GM18907 (cell line): ENCODE results near the gene TRAIP.
"Not testable (repeated sequence)": the region's sequence is repeated elsewhere in the genome, so short reads cannot be mapped to it uniquely, and the experiment has no call there.

Source experiments
- ATAC-seq: cut with Tn5 transposase; IDR thresholded peaks from one replicate; pipeline ENCODE4 v1.9.1; 2021; ENCODE audit warnings: mild to moderate bottlenecking, moderate library complexity; ENCODE audit not compliant: unreplicated experiment

The TRAIP gene

DNA sequence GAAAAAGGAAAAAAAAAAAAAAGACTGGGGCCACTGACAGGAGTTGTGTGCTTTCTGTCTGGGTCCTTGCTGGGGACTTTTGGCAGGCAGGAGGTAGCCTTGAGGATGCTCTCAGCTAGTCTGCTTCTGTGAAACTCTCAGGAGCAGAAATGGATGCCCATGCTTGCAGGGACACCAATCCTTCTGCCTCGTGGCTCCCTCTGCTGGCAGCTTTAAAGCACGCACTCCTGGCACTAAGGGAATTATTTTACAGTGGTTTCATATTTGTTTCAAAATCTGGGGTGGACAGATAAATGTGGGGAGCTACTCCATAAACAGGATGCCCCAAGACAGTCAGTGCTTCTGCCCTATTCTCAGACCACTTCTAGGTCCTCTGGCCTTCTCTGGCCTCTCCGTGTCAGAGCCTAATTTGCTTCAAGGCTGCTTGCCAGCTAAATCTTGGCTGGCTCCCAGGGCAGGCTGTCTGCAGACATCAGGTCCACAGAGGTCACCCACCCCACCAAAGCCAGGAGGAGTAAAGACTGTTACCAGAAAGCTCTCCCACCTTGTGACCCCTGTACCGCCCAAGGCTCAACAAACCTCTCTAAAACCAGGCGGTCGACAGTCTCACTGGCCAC is 17.1 kb downstream of the TRAIP start:
- no peak for ATAC-seq

DNA sequence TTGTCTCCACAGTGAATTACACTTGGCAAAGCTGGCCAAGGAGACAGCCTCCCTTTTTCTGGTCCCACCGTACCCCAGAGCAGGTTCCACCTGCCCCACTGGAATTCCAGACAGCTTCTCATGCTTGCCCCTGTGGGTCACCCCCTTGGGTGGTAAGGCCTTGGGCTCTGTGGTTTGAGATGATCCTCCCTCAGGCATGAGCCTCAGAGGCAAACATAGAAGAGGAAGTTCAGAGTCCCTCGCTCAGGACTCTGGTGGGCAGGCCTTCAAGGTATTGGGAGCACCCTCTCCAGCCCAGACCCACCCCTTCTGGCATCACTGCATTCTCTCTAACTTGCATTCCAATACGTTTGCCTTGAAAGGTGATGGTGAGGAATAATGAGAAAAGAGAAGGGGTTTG is 25.0 kb downstream of the TRAIP start:
- no peak for ATAC-seq

DNA sequence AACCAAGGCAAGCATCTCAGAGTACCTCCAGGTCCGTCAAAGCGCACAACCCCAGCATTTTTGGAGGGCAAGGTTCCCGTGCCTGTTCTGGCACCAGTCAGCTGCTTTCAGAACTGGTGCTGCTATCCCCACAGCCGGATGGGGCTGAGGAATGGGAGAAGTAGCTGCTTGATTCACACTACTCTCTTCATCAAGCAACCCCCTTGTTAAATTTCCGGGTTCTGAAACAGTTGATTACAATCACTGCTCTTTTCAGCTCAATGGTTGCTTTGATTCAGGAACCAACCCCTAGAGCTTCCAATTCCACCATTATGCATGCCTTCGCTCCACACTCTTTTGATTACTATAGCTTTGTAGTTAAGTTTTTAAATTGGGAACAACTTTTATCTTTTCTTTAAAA is 30.3 kb downstream of the TRAIP start:
- no peak for ATAC-seq

DNA sequence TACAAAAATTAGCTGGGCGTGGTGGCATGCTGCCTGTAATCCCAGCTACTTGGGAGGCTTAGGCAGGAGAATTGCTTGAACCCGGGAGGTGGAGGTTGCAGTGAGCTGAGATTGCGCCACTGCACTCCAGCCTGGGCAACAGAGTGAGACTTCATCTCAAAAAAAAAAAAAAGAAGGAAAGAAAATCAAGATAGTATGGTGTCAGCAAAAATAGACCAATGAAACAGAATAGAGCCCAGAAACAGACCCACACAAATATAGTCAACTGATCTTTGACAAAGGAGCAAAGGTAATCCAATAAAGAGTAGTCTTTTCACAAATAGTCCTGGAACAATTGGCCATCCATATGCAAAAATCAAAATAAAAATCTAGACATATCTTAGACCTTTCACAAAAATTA is 33.2 kb downstream of the TRAIP start:
- not testable (repeated sequence) for ATAC-seq

DNA sequence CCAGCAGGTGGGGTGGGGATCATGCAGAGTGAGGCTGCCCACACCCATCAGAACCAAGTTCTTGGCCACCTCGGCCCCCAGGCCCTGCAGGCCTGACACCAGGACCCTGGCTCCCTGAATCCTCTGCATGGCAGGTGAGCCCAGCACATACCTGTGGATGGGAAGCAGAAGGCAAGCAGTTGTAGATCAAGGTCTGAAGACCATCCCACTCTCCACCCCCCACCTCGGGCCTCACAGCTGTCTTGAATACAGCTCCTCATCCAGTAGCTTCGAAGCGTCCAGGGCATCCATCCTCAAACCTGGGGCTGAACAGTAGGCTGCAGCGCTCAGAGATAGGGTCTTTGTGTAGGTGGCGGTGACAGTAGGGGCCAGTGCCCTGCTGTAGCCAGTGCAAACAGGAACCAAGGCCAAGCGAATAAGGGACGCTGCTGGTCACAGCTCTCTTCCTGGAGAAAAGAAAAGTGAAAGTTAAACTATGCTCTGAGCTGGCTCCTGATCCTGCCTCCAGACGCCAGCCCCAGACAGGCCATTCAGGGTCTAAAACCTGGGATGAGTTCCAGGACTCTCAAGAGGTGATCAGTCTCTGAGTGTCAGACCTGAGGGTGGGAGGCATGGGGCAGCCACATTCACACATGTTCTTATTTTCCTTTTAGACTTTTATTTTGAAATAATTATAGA is 42.7 kb downstream of the TRAIP start, which contains the start of gene UBA7:
TSS of gene UBA7 (minus strand) at position 457 of the 678 bp plus-strand sequence. CDS start at position 291, 166 bp downstream.
- no peak for ATAC-seq

DNA sequence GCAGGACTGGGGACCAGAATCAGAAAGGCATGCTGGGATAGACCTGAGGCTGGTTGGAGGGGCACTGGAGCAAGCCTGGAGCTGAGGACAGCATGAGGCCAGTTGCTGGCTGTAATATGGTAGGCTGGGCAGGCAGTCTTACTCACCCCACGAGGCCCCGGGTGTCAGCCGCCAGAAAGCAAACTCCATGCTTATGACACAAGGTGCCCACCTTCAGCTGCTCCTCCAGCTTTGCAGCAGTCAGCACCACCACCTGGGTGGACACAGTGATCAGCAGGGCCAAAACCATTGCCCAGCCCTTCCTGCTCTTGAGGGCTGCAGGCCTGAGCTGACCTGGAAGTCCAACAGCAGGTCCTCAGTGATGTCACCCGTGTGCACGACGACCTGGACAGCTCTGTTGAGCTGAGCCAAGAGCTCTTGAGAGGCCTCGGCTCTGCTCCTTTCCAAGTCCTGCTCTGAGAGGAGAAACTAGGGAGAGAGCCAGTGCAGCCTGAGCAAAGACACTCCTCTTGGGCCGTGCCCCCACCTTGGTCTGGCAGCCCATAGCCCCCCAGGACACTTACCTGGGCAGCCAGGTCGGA is 43.4 kb downstream of the TRAIP start:
- no peak for ATAC-seq

DNA sequence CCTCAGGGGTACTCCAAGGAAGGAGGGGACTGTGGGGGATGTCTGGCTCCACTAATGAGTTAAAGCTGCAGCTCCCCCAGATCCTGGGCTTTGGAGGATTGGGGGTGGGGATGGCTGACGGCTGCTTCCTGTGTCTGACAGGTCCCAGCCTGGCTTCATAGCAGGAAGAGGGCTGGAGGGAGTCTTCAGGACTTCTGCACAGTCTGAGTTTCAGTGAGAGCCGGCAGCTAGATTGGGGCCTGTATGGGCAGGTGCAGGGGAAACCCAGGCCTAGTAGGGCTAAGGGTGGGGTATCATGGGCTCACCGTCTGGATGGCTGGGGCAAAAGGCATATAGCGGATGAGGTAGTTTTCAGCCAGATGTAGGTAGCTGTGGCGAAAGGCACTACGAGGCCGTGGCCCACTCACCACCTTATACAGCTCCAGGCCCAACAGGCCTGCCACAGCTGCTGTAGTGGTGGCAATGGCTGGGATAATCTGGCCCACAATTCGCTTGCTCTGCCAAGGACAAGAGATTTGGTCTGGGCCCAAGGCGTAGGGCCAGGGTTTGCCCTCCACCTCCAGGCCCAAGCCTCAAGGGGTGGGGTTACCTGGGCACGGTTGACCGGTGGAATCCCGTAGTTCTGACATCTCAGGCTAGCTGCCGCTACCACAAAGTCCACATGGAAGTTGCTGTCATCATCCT is 48.8 kb downstream of the TRAIP start:
- no peak for ATAC-seq

DNA sequence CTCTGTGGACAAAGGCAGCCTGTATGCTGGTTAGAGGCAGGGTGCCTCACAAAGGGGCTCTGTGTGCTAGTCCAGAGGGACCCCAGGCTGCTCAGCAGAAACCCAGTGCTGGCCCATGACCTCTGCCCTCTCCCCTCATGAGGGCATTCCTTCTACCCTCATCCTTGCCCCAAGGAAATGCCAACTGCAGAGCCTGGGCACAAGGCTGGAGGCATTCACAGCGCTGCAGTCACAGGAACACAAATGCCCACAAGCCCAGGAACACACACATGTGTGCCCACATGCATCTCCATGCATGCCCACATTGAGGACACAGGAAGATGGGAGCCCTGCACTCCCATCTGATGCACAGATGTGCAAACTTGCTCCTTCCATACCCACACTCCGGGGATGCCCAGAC is 49.5 kb downstream of the TRAIP start:
- ATAC-seq, result no peak

DNA sequence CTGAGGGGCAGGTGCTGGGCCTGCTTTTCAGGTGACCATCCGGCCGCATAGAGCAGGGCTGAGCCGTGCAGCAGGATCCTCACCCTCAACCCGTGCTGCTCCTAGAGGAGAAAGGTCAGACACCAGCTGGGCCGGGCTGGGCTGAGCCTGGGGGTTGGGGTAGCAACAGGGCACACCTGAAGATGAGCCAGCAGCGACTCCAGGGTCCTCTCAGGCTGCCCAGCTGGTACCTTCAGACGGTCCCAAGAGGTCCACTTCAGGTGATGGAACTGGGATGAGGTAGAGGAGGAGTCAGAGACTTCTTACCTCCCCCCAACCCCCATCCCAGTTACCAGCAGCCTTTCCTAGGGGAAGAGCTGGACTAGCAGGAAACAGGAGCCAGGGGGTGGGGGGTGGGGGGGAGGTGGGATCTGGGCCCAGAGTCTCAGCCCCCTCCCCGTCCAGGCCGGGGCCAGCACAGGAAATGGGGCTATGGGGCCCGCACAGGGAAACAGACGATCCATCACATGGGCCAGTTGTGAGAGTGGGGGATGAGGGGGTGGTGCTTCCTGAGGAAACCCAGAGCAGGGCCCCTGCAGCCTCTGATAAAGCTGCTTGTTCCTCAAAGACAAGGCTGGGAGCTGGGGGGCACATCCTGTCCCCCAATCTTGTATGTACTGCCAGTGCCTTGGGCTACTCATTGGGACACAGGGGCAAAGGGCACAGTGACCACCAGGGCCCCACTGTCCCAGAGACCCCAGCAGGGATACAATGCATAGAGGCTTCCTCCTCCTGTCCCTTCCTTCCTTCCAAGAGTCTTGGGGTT is 50.3 kb downstream of the TRAIP start:
- no peak for ATAC-seq

DNA sequence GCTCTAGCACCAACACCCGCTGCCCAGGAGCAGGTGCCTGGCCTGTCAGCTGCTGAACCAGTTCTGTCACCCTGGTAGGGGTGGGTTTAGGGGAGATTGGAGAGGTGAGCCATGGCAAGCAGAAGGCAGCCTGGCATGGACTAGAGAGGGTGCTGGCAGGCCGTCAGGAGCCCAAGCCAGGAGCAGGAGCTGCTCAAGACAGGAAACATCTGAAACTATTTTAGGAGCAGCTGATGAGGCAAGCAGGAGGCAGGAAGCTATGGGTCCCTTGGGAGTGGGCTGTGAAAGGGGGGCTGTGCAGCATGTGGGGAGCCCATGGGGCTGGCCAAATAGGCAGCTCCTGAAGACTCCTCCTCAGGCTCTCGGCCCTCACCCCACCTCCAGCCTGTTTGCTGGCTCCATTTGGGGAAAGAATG is 51.0 kb downstream of the TRAIP start:
- no peak for ATAC-seq

DNA sequence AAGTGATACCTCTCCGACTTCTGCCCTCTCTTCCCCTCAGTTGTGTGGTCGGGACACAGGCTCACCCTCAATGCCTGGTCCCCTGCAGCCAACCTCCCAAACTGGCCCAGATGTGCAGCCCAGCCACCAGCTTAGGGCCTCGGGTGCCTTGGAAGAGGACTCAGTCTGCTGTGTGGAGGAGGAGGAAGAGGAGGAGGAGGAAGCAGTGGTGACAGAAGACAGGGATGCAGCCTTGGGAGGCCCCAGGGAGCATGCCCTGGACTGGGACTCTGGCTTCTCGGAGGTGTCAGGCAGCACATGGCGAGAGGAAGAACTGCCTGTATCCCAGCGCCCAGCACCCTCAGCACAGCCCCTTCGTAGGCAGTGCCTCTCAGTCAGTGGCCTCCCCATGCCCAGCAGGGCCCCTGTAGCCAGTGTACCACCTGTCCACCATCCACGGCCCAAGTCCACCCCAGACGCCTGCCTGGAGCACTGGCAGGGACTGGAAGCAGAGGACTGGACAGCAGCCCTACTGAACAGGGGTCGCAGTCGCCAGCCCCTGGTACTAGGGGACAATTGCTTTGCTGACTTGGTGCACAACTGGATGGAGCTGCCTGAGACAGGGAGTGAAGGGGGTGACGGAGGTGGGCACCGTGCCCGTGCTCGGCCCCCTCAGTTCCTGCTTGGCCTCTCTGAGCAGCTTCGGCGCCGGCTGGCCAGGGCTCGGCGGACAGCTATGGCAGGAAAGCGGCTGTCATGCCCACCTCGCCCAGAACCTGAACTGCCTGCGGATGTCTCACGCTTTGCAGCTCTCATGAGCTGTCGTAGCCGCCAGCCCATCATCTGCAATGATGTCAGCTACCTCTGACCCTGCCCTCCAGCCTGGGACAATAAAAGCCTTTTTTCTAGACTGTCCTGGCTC is 52.0 kb downstream of the TRAIP start:
- ATAC-seq, result no peak

DNA sequence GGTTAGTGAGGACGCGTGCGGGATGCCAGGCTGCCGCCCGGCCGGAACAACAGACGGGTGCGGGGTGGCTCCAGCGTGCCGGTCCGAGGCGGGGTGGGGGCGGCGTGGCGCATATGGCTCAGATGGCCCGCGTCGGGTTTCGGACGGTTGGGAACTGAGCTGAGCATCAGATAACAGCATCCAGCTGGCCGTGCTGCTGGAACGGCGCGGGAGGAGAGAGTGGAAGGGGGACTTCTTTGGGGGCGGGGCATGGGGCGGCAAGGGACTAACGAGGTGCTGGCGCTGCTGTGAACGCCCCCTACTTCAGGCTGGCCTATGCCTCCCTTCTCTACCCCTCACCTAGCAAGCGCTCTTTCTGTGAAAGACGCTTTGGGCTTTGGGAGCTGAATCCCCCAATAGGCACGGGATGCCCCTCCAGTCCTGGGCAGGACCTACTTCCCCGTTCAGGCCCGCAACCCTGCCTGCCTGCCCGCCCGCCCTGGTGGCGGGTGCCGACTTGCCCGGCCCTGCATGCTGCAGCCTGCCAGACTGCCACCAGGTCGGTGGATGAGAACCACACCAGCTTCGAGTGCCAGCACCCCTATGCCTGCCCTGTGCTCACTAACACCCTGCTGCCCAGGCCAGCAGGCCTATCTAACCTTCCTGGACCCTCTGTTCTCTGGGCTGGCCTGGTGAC is 52.8 kb downstream of the TRAIP start:
- peak; percentile 9 for ATAC-seq

DNA sequence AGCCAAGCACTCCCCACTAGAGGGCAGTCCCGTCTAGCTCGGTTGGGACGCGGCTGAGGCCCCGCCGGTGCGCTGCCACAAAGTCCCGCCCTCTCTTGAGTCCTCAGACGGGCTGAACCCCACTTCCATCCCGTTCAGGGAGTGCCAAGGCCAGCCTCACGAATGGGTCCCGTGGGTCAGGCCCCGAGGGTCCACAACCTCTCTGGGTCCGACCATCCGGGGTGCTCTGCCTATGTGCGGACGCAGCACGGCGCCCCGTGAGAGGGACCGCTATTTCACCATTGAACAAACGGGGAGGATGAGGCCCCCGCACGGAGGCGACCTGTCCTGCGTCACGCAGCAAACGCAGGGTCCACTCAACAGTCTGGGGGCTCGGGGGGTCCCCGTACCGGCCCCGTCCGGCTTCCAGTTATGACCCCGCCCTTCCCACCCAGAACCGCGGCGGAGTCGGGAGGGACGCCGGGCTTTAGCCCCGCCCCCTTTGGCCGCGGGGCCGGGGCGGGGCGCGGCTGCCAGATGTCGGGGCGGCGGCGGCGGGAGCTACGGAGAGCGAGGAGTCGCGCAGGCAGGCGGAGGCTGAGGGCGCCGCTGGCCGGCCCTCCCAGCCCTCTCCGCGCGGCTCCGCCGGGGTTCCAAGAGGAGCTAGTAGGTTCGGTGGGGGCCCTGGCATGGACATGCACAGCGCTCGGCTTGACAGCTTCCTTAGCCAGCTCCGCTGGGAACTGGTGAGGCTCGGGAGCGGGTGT is 53.5 kb downstream of the TRAIP start, which contains the start of gene INKA1:
TSS of gene INKA1 (plus strand) at position 543 of the 746 bp plus-strand sequence. CDS start at position 675, 132 bp downstream.
- peak; percentile 58 for ATAC-seq

DNA sequence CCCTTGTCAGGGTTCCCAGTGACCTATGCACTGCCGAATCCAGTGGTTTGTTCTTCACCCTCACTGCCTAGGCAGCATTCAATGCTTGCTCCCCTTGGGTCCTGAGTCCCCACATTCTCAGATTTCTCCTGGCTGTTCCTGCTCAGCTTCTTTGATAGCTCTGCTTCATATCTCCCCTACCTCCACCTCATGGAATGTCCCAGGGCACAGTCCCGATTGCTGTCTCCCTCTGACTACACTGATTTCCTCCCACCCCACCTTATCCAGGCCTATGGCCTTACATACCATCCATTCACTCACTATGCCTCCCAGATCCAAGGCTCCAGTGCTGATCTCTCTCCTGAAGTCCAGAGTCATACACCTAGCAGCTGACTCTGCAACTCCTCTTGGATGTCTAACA is 55.2 kb downstream of the TRAIP start:
- ATAC-seq, result no peak

DNA sequence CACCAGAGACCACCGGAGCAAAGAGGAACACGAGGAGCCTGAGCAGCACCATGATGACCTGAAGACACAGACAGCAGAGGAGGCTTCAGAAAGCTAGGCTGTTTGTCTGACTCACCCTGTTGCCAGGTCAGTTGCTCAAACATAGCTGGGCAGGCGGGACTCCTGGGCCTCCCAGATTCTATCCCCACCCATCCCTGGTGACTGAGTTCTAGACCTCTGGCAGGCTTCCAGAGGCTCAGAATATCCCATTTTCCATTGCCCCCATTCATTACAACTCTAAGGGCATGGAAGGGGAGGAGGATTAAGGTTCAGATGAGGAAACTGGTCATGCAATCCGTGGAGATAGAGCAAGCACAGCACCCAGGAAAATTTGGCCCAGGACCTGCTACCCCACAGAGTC is 56.6 kb downstream of the TRAIP start, which contains the start of gene CDHR4:
TSS of gene CDHR4 (minus strand) at position 113 of the 400 bp plus-strand sequence. CDS start at position 52, 61 bp downstream.
- ATAC-seq, result no peak

DNA sequence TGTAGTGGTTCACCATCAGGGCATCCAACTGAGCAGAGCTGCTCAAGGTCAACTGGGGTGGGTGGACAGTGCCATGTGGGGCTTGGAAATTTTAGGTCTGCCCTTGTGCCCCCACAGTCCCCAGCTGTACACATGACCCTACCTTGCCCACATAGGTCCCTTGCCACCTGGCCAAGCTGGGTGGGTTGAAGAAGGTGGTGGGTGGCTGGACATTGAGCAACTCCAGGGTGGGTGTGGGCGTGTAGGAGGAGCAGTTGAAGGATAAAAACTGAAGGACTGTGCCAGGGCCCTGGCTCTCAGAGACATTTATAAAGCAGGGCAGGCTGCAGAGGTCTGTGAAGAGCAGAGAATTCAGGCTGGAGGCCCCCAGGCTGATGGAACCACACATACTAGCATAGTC is 57.3 kb downstream of the TRAIP start:
- no peak for ATAC-seq

DNA sequence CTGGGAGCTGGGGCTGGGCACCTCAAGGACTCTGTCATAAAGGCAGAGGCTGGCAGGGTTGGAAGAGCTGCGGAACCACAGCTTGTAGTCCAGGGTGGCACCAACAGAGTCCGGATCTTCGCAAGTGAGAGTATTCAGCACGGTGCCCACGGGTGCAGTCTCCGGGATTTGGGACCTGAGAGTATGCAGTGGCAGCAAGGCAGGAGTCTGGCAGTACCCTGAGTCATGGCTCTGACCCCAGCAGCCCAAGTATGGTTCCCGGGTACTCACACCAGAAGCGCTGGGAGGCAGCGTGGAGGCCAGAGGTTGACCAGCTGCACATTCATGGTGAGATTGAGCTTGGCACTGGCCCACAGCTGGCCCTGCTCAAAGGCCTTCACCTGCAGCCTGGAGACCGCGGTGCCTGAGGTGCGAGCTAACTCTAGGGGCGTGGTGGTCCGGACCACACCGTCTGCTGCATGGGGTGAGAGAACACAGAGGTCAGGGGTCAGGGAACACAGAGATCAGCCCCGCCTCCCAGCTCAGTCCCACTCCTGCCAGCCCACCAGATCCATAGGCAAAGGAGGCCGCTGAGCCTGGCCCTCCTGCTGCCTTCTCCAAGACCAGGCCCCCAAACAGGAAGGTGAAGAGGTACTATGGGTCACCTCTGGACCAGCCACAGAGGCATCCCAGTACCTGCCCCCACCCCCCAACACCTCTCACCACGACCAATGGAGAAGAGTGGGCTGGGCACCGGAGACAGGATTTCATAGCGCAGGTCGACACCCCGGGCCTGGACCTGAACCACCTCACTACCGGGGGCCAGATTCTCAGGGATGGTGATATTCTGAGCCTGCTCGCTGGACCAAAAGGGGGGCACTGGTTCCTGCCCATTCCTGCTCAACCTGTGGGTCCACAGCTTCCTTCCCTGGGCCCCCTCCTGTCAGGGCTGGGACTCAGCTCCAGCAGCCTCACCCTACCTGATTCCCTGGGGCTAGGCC is 61.1 kb downstream of the TRAIP start:
- no peak for ATAC-seq
